T-cell (primary cell): Measurements from ENCODE around the gene SST. TPM values are rescaled to one million over a fixed set of nuclear protein-coding genes. Genes with fewer than 3 reads are reported as not detected.

Experiments used
- ATAC-seq, 4 experiments: fragments of 200-7000 bp in 3 of 4; fragments of 150-1000 bp in 1 of 4; cut with Tn5 transposase; replicated peaks in 1 of 4; 1 replicate in 3 of 4; 2 replicates in 1 of 4; pipeline ENCODE4 v1.10.0; 2021; ENCODE audit warnings: moderate library complexity in 3 of 4, mild to moderate bottlenecking in 2 of 4, moderate number of reproducible peaks in 1 of 4
- CTCF ChIA-PET, 2 donors: fragments of 300-600 bp; sonication (Branson Sonifier 250); formaldehyde crosslinking; loops; one replicate each; lab custom pipeline; 2022; ENCODE audit warnings: antibody characterized with exemption in 2 of 2; lab: Charles Lee
- POLR2A ChIA-PET, 2 donors: fragments of 300-600 bp; sonication (Branson Sonifier 250); formaldehyde crosslinking; loops; one replicate each; lab custom pipeline; 2022; ENCODE audit warnings: antibody characterized with exemption in 2 of 2; lab: Charles Lee
- DNase-seq, 35 experiments: peaks; one replicate each; pipeline versions ENCODE4 v3.0.0 to v3.0.0-alpha.2; 2013 to 2023
- H3K27ac ChIP-seq: one replicate; pipeline ENCODE4 v1.5.1; 2013; ENCODE audit warnings: low read length
- H3K27me3 ChIP-seq, 2 experiments: replicated peaks in 1 of 2; 1 replicate in 1 of 2; 2 replicates in 1 of 2; pipeline versions ENCODE4 v1.6.1 to v1.7.0; 2013; ENCODE audit warnings: low read length in 1 of 2, mixed read lengths in 1 of 2; ENCODE audit not compliant: control insufficient read depth in 2 of 2, insufficient read depth in 2 of 2; ENCODE audit errors: extremely low read depth in 1 of 2
- H3K36me3 ChIP-seq, 2 donors: 1 replicate in 1 of 2; 2 replicates in 1 of 2; pipeline versions ENCODE4 v1.6.1 to v1.7.0; 2013; ENCODE audit warnings: low read length in 1 of 2; ENCODE audit not compliant: control insufficient read depth in 2 of 2, insufficient read depth in 1 of 2; ENCODE audit errors: extremely low read depth in 1 of 2
- H3K4me1 ChIP-seq, 2 experiments: 1 replicate in 1 of 2; 2 replicates in 1 of 2; pipeline versions ENCODE4 v1.6.1 to v1.7.0; 2013; ENCODE audit warnings: low read length in 2 of 2, mixed read lengths in 1 of 2; ENCODE audit not compliant: insufficient read depth in 2 of 2, control insufficient read depth in 1 of 2; ENCODE audit errors: extremely low read depth in 1 of 2
- H3K4me3 ChIP-seq, 2 donors: 1 replicate in 1 of 2; 2 replicates in 1 of 2; pipeline versions ENCODE4 v1.5.1 to v1.7.0; 2013; ENCODE audit warnings: mild to moderate bottlenecking in 2 of 2, low read length in 1 of 2, moderate library complexity in 1 of 2; ENCODE audit not compliant: control insufficient read depth in 1 of 2; ENCODE audit errors: extremely low read depth in 1 of 2
- H3K9me3 ChIP-seq: 2 replicates; pipeline ENCODE4 v1.7.0; 2013
- H3K27ac Mint-ChIP-seq, 2 donors: one replicate each; pipeline ENCODE4 v1.8.0; 2020 to 2021; ENCODE audit warnings: mild to moderate bottlenecking in 2 of 2, mixed read lengths in 2 of 2
- H3K27me3 Mint-ChIP-seq, 2 donors: one replicate each; pipeline ENCODE4 v1.8.0; 2021 to 2022; ENCODE audit warnings: mixed read lengths in 2 of 2
- H3K36me3 Mint-ChIP-seq: one replicate; pipeline ENCODE4 v1.8.0; 2021; ENCODE audit warnings: mixed read lengths
- H3K4me1 Mint-ChIP-seq, 3 donors: one replicate each; pipeline ENCODE4 v1.8.0; 2020 to 2022; ENCODE audit warnings: mixed read lengths in 3 of 3, mild to moderate bottlenecking in 1 of 3
- H3K4me3 Mint-ChIP-seq, 3 donors: one replicate each; pipeline ENCODE4 v1.8.0; 2020 to 2022; ENCODE audit warnings: mild to moderate bottlenecking in 3 of 3, mixed read lengths in 3 of 3, moderate library complexity in 3 of 3
- H3K9me3 Mint-ChIP-seq, 3 donors: one replicate each; pipeline ENCODE4 v1.8.0; 2020 to 2022; ENCODE audit warnings: mixed read lengths in 3 of 3
- whole genome bisulfite sequencing: methylation state at CpG from one replicate; pipeline ENCODE4 v1.1.5; 2013; ENCODE audit warnings: missing lambda C conversion rate; ENCODE audit not compliant: insufficient coverage; 5-methylcytosine and 5-hydroxymethylcytosine counted together
- total RNA-seq, 35 experiments: library from RNA in 6 of 35; stranded (reverse) in 6 of 35; fragments of 120-200 nt in 1 of 35; gene quantifications; one replicate each; pipeline versions ENCODE4 v1.2.1 to v1.2.4 and lab custom pipeline; 2013 to 2026

Gene SST
- total RNA-seq, 5 donors from 2014 or later (not counting 1 experiment from before 2014, with no cell fraction given), result not detected

DNA sequence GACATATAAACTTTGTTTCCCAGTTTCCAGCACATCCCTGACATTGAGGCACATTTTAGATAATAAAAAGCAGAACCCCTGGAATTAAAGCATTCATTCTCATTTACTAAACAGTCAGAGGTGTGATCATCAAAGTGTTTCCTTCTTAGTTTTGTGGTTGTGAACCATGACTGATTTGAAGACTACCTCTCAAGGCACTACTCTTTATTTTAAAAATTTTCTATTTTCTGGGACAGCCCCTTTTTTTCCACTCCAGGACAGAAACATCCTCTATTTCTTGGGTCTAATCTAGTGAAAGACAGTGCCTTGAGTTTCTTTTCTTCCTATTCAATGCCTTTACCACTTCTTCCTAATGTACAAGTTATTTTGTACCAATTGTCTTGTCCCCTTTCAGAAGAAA, 5.2 kb downstream of the SST start:
- peaks cover 35 to 46% of the 10 kb centered on the region in 2 donors for H3K27me3 Mint-ChIP-seq
- POLR2A ChIA-PET, result no interaction called here
- no peaks in the 10 kb centered on the region for H3K4me1 Mint-ChIP-seq
- no peak overlapping the region for H3K4me3 Mint-ChIP-seq
- H3K27ac Mint-ChIP-seq, result no peak overlapping the region
- Histone ChIP-seq H3K36me3 (no peaks in the 10 kb centered on the region), H3K27ac (no peak overlapping the region), H3K4me1 (no peaks in the 10 kb centered on the region), H3K9me3 (no peaks in the 10 kb centered on the region), H3K4me3 (no peak overlapping the region), H3K27me3 (peaks cover 4 to 10% of the 10 kb centered on the region in 2 experiments)
- DNase-seq (no peak), ATAC-seq (no peak)
- no peaks in the 10 kb centered on the region for H3K9me3 Mint-ChIP-seq
- no peaks in the 10 kb centered on the region for H3K36me3 Mint-ChIP-seq
- CTCF ChIA-PET, result interaction anchor here in 1 of 2 donors (1.1 to 1.2 kb wide), 2 partner anchors 11 to 345 kb away, joined by 3 to 4 read pairs; no protein-coding TSS in a partner anchor

DNA sequence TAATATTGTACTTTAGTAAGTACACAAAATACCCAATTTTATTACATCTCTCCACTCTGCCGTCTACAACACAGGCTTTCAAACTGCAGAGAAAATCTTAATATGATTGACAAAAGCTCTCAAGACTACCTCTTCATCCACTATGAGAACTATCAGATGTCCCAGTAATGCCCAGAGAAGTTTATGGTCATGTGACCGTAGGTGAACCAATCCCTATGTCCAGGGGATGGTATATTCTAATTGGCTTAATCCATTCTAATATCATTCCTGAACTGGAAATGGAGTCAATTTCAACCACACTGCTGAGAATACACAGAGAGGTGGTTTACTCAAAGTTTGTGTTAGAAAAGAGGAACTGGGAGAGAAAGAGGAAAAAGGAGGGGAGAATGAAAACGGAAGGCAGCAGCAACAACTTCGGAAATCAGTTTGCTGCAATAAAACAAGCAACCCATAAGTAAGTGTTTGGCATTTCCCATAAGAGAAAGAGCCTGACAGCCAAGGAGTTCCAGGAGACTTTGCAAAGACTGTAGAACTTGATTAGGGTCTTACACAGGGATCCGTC, 7.3 kb downstream of the SST start:
- DNase-seq (no peak), ATAC-seq (no peak)
- H3K9me3 Mint-ChIP-seq, result no peaks in the 10 kb centered on the region
- peaks cover 21 to 36% of the 10 kb centered on the region in 2 donors for H3K27me3 Mint-ChIP-seq
- CTCF ChIA-PET, result interaction anchor here in 1 of 2 donors (0.9 kb wide), 1 partner anchor 343 kb away, joined by 4 read pairs; no protein-coding TSS in a partner anchor
- no peaks in the 10 kb centered on the region for H3K36me3 Mint-ChIP-seq
- no peaks in the 10 kb centered on the region for H3K9me3 ChIP-seq
- no peak overlapping the region for H3K27ac ChIP-seq
- no peaks in the 10 kb centered on the region for H3K36me3 ChIP-seq
- H3K4me3 ChIP-seq, result no peak overlapping the region
- 17% methylated on average over 2 of the region's 5 CpGs for WGBS
- H3K27me3 ChIP-seq, result no peaks in the 10 kb centered on the region
- no peak overlapping the region for H3K4me3 Mint-ChIP-seq
- H3K27ac Mint-ChIP-seq, result no peak overlapping the region
- POLR2A ChIA-PET, result no interaction called here
- H3K4me1 Mint-ChIP-seq, result no peaks in the 10 kb centered on the region
- no peaks in the 10 kb centered on the region for H3K4me1 ChIP-seq

DNA sequence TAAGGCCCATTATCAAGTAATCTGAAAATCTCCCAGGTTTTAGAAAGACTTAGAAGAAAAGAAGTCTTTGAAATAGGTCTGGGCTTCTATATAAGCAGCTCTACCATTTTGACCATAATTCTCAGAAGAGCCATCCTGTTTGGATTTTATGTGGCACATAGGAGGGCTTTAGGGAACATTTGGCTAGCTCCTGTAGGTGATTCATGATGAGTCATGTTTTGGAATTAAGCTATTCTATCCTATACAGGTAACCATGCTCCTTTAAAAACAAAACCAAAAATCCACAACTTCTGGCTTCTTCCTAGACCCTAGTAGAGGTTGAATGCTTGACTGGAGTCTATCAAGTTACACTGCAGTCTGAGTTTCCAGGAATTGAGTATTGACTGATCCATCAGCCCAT, 8.9 kb downstream of the SST start:
- Histone ChIP-seq H3K27ac (no peak overlapping the region), H3K4me3 (no peak overlapping the region), H3K9me3 (no peaks in the 10 kb centered on the region), H3K4me1 (no peaks in the 10 kb centered on the region), H3K27me3 (no peaks in the 10 kb centered on the region), H3K36me3 (no peaks in the 10 kb centered on the region)
- peaks cover 15 to 30% of the 10 kb centered on the region in 2 donors for H3K27me3 Mint-ChIP-seq
- no peaks in the 10 kb centered on the region for H3K9me3 Mint-ChIP-seq
- H3K27ac Mint-ChIP-seq, result no peak overlapping the region
- H3K4me3 Mint-ChIP-seq, result no peak overlapping the region
- ATAC-seq (no peak), DNase-seq (no peak)
- ChIA-PET CTCF (no interaction called here), POLR2A (no interaction called here)
- no peaks in the 10 kb centered on the region for H3K36me3 Mint-ChIP-seq
- no peaks in the 10 kb centered on the region for H3K4me1 Mint-ChIP-seq

DNA sequence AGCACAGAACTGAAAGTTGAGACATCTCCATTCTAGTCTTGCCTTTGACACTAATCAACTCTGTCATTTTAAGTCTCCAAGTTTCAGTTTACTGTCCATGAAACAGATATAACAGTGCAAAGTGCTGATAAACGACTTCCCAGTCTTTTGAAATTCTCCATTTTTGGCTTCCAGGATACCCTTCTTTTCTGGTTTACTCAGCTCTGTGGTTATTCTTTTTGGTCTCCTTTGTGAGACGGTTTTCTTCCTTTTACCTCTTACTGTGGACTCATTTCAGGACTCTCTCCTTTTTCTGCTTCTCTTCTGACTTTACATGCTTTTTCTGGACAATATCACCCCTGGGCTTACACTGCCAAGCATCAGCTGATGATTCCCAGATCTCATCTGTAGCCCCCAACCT, 18.9 kb downstream of the SST start:
- Mint-ChIP-seq H3K27me3 (peaks cover 47 to 51% of the 10 kb centered on the region in 2 donors), H3K36me3 (no peaks in the 10 kb centered on the region), H3K9me3 (no peaks in the 10 kb centered on the region), H3K4me1 (no peaks in the 10 kb centered on the region), H3K4me3 (no peak overlapping the region), H3K27ac (no peak overlapping the region)
- no peaks in the 10 kb centered on the region for H3K36me3 ChIP-seq
- no peak overlapping the region for H3K27ac ChIP-seq
- no peak for ATAC-seq
- no peaks in the 10 kb centered on the region for H3K9me3 ChIP-seq
- ChIA-PET POLR2A (no interaction called here), CTCF (no interaction called here)
- no peak for DNase-seq
- no peaks in the 10 kb centered on the region for H3K4me1 ChIP-seq
- H3K4me3 ChIP-seq, result no peak overlapping the region
- WGBS, result 8% methylated on average over 2 of the region's 2 CpGs
- peaks cover 0 to 3% of the 10 kb centered on the region in 2 experiments for H3K27me3 ChIP-seq

DNA sequence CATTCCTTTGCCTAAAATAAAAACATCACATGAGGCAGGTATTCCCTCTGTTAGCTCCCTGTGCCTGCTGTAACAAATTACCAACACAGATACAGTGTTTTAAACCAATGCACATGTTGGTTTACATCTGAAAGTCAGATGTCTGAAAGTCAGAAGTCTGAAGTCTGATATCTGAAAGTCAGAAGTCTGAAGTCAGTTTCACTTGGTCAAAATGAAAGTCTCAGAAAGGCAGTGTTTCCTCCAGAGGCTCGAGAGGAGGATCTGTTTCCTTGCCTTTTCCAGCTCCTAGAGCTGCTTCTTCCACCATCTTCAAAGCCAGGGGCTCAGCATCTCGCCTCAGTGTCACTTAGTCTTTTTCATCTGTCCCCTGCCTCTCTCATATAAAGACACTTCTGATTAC, 22.0 kb downstream of the SST start:
- Histone ChIP-seq H3K4me1 (no peaks in the 10 kb centered on the region), H3K4me3 (no peak overlapping the region), H3K27me3 (peaks cover 0 to 3% of the 10 kb centered on the region in 2 experiments), H3K36me3 (no peaks in the 10 kb centered on the region), H3K27ac (no peak overlapping the region), H3K9me3 (no peaks in the 10 kb centered on the region)
- WGBS, result 23% methylated on average over 2 of the region's 2 CpGs
- peaks cover 47 to 56% of the 10 kb centered on the region in 2 donors for H3K27me3 Mint-ChIP-seq
- no peaks in the 10 kb centered on the region for H3K4me1 Mint-ChIP-seq
- H3K4me3 Mint-ChIP-seq, result no peak overlapping the region
- CTCF ChIA-PET, result interaction anchor here in 1 of 2 donors (0.6 kb wide), 1 partner anchor 1671 kb away, joined by 3 read pairs; no protein-coding TSS in a partner anchor
- H3K36me3 Mint-ChIP-seq, result no peaks in the 10 kb centered on the region
- no peaks in the 10 kb centered on the region for H3K9me3 Mint-ChIP-seq
- no peak overlapping the region for H3K27ac Mint-ChIP-seq
- DNase-seq (no peak), ATAC-seq (no peak)
- POLR2A ChIA-PET, result no interaction called here

DNA sequence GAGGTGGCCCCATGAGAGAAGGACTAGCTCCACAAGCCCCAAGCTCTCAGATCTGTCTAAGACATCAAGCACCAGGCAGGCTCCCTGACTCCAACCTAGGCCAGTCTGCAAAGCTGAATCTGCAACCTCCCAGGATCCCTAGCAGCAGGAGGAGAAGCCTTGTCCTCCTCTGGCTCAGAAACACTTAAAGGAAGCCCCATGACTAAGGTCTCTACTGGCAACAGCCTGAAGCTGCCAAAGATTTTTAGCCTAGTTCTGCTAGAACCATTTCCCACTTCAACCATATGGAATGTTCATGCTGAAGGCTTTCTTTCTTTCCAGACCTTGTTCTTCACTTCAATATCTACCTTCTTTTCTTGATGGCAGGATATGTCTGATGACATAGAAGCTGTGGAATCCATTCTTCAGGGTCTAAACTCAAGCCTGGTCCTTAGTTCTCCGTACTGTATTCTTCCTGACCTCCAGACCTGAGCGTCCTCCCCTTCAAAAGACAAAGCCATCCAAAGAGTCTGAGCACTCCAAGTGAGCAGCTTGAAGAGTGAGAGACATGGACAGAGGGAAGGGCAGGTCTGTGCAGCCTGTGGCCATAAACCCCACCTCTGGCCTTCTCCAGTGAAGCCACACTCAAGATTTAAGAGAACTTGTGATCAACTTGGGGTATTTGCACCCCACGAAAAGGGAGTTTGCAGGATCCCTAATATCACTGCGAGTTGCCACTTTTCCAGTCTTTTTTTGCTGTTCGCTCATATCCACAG, 23.1 kb downstream of the SST start:
- Histone ChIP-seq H3K4me1 (no peaks in the 10 kb centered on the region), H3K4me3 (no peak overlapping the region), H3K36me3 (no peaks in the 10 kb centered on the region), H3K9me3 (no peaks in the 10 kb centered on the region), H3K27ac (no peak overlapping the region), H3K27me3 (peaks cover 0 to 3% of the 10 kb centered on the region in 2 experiments)
- Mint-ChIP-seq H3K9me3 (no peaks in the 10 kb centered on the region), H3K36me3 (no peaks in the 10 kb centered on the region), H3K4me3 (no peak overlapping the region), H3K27me3 (peaks cover 43 to 49% of the 10 kb centered on the region in 2 donors), H3K27ac (no peak overlapping the region), H3K4me1 (no peaks in the 10 kb centered on the region)
- no peak for DNase-seq
- ATAC-seq, result no peak
- POLR2A ChIA-PET, result no interaction called here
- CTCF ChIA-PET, result no interaction called here
- WGBS, result 72% methylated on average over 2 of the region's 5 CpGs
